SJCRH30 (cell line): ENCODE data around the gene NRF1. TPM values are rescaled to one million over a fixed set of nuclear protein-coding genes. Genes with fewer than 3 reads are reported as not detected.
A peak's percentile ranks its signal among the peaks of the same experiment; 100 is the strongest.
"Not testable (repeated sequence)": the region's sequence is repeated elsewhere in the genome, so short reads cannot be mapped to it uniquely, and the experiment has no call there.

ENCODE experiments used
- DNase-seq, 2 experiments: peaks; one replicate each; pipeline ENCODE4 v3.0.0-alpha.2; 2015 to 2020
- H3K27ac ChIP-seq: fragments of 250-450 bp; sonication (Bioruptor Pico); 2 replicates; pipeline ENCODE4 v1.5.1; 2020; ENCODE audit warnings: mild to moderate bottlenecking, moderate library complexity
- H3K27me3 ChIP-seq: fragments of 250-450 bp; sonication (Bioruptor Pico); 2 replicates; pipeline ENCODE4 v1.5.1; 2020; ENCODE audit warnings: mild to moderate bottlenecking, moderate library complexity
- H3K36me3 ChIP-seq: fragments of 250-450 bp; sonication (Bioruptor Pico); 2 replicates; pipeline ENCODE4 v1.5.1; 2020; ENCODE audit warnings: mild to moderate bottlenecking, moderate library complexity
- H3K4me1 ChIP-seq: fragments of 250-450 bp; sonication (Bioruptor Pico); 2 replicates; pipeline ENCODE4 v1.5.1; 2020; ENCODE audit warnings: mild to moderate bottlenecking, moderate library complexity
- H3K4me3 ChIP-seq: fragments of 250-450 bp; sonication (Bioruptor Pico); 2 replicates; pipeline ENCODE4 v1.5.1; 2020; ENCODE audit warnings: mild to moderate bottlenecking, moderate library complexity
- H3K9me3 ChIP-seq: fragments of 250-450 bp; sonication (Bioruptor Pico); replicated peaks from 2 replicates; pipeline ENCODE4 v1.5.1; 2020; ENCODE audit warnings: mild to moderate bottlenecking, moderate library complexity
- total RNA-seq: library from RNA; depleted of rRNA; stranded (reverse); fragments of >200 nt; shearing (Covaris generic); gene quantifications from 2 replicates; pipeline ENCODE4 v1.2.3, GENCODE V29; 2014

Gene NRF1
- total RNA-seq, 1 experiment from 2014 or later = 14.0 TPM

GRCh38 chr7:129596386-129596785, 15.1 kb upstream of the NRF1 start:
- not testable (repeated sequence) for DNase-seq, H3K4me1 ChIP-seq, H3K27me3 ChIP-seq, H3K36me3 ChIP-seq, H3K4me3 ChIP-seq, H3K27ac ChIP-seq, H3K9me3 ChIP-seq

DNA sequence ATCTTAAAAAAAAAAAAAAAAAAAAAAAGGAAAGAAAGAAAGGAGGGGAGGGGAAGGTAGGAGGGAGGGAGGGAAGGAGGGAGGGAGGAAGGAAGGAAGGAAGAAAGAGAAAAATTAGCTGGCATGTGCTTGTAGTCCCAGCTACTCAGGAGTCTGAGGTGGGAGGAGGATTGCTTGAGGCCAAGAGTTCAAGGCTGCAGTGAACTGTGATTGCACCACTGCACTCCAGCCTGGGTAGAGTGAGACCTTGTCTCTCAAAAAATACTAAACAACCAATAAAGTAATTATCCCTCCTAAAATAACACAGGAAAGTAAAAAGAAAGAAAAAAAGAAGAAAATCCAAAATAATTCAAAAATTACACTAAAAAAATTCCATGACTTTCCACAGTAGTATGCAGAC, 13.8 kb upstream of the NRF1 start:
- Histone ChIP-seq H3K27me3 (no peaks in the 10 kb centered on the region; the same call in 1 of the 2 replicates), H3K27ac (no peak overlapping the region), H3K36me3 (no peaks in the 10 kb centered on the region), H3K4me1 (peaks cover 2% of the 10 kb centered on the region; the same call in 1 of the 2 replicates), H3K9me3 (peaks cover 4% of the 10 kb centered on the region), H3K4me3 (no peak overlapping the region)
- no peak for DNase-seq

DNA sequence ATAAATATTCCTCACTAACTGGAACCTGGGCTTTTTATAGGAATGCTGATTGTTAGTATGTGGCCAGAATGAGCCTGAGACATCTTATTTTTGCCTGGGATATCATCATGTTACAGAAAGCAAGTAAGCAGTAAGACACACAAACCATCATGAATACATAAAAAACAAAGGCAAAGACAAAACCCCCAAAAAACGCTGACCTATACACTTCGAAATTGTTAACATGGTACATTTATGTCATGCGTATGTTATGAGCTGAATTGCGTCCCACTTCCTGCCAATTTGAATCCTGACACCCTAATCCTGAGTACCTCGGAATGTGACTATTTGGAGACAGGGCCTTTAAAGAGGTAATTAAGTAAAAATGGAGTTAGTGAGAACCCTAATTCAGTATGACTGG, 12.3 kb upstream of the NRF1 start:
- peaks cover 3% of the 10 kb centered on the region for H3K9me3 ChIP-seq
- DNase-seq = no peak
- H3K36me3 ChIP-seq = no peaks in the 10 kb centered on the region
- H3K4me1 ChIP-seq = peaks cover 1% of the 10 kb centered on the region; the same call in 1 of the 2 replicates
- no peaks in the 10 kb centered on the region; the same call in 1 of the 2 replicates for H3K27me3 ChIP-seq
- H3K4me3 ChIP-seq = no peak overlapping the region
- H3K27ac ChIP-seq = no peak overlapping the region

DNA sequence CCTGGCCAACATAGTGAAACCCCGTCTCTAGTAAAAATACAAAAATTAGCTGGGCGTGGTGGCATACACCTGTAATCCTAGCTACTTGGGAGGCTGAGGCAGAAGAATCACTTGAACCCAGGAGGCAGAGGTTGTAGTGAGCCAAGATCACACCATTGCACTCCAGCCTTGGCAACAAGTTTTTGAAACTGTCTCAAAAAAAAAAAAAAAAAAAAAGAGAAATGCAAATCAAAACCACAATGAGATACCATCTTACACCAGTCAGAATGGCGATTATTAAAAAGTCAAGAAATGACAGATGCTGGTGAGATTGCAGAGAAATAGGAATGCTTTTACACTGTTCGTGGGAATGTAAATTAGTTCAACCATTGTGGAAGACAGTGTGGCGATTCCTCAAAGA, 7.9 kb upstream of the NRF1 start:
- H3K36me3 ChIP-seq, H3K4me1 ChIP-seq: not testable (repeated sequence)

DNA sequence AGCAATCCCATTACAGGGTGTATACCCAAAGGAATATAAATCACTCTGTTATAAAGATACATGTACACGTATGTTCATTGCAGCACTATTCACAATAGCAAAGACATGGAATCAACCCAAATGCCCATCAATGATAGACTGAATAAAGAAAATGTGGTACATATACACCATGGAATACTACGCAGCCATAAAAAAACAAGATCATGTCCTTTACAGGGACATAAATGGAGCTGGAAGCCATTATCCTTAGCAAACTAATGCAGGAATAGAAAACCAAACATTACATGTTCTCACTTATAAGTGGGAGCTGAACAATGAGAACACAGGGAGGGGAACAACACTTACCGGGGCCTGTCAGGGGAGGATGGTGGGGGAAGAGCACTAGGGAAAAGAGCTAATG, 7.5 kb upstream of the NRF1 start:
- not testable (repeated sequence) for DNase-seq, H3K4me1 ChIP-seq, H3K36me3 ChIP-seq

More for the DNA sequence above, 7.9 kb upstream of the NRF1 start:
- H3K4me3 ChIP-seq, H3K27me3 ChIP-seq, H3K9me3 ChIP-seq, DNase-seq, H3K27ac ChIP-seq: not testable (repeated sequence)

GRCh38 chr7:129604713-129605437, 6.6 kb upstream of the NRF1 start:
- Histone ChIP-seq H3K9me3 (no peaks in the 10 kb centered on the region), H3K27me3 (no peaks in the 10 kb centered on the region), H3K4me3 (no peak overlapping the region), H3K36me3 (no peaks in the 10 kb centered on the region), H3K27ac (no peak overlapping the region), H3K4me1 (no peaks in the 10 kb centered on the region; the same call in 1 of the 2 replicates)
- no peak for DNase-seq

More for the DNA sequence above, 7.5 kb upstream of the NRF1 start:
- H3K9me3 ChIP-seq, H3K27me3 ChIP-seq, H3K27ac ChIP-seq, H3K4me3 ChIP-seq: not testable (repeated sequence)

DNA sequence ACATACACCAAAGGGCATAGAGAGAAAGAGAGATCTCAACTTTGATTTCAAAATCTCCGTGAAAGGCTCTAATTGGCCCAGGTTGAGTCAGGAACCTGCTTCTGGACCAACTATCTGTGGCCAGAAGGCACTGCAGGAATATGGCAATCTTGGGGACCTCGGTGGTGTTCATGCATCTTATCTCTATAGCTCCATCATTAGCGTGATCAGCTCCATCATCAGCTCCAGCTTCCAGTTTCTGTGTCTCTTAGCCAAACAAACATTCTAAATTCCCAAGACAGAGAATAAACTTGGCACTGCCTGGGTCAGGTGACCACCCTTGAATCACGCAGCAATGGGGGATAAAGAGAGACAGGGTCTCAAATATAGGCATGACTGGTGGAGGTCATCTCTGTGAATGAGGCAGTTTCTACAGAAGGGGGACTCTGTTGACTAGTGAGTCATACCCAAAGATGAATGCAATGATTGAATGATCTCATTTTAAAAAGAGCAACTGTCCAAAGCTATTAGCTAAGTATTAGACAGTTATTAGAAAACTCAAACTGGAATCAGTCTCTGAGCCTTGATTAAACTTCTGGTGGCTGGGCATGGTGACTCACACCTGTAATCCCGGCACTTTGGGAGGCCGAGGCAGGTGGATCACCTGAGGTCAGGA, 5.4 kb upstream of the NRF1 start:
- Histone ChIP-seq H3K36me3 (no peaks in the 10 kb centered on the region), H3K4me1 (no peaks in the 10 kb centered on the region; the same call in 1 of the 2 replicates), H3K9me3 (no peaks in the 10 kb centered on the region), H3K4me3 (no peak overlapping the region), H3K27ac (no peak overlapping the region), H3K27me3 (no peaks in the 10 kb centered on the region)
- DNase-seq = no peak

- H3K36me3 ChIP-seq = no peaks in the 10 kb centered on the region
- H3K27ac ChIP-seq = no peak overlapping the region
- H3K9me3 ChIP-seq = no peaks in the 10 kb centered on the region
- H3K27me3 ChIP-seq = no peaks in the 10 kb centered on the region
- H3K4me1 ChIP-seq = no peaks in the 10 kb centered on the region; the same call in 1 of the 2 replicates
- H3K4me3 ChIP-seq = no peak overlapping the region
- DNase-seq = no peak
These were observed 4.7 kb upstream of the NRF1 start for GRCh38 chr7:129606803-129607202.

GRCh38 chr7:129607471-129608120, 3.9 kb upstream of the NRF1 start:
- no peaks in the 10 kb centered on the region for H3K9me3 ChIP-seq
- DNase-seq = peak; percentile 30 to 68

GRCh38 chr7:129609666-129610065, 1.9 kb upstream of the NRF1 start:
- no peaks in the 10 kb centered on the region for H3K9me3 ChIP-seq
- no peak overlapping the region for H3K4me3 ChIP-seq
- H3K27me3 ChIP-seq = no peaks in the 10 kb centered on the region
- no peaks in the 10 kb centered on the region for H3K36me3 ChIP-seq
- no peak overlapping the region for H3K27ac ChIP-seq
- peaks cover 2% of the 10 kb centered on the region; the same call in 1 of the 2 replicates for H3K4me1 ChIP-seq
- DNase-seq = no peak

More at GRCh38 chr7:129607471-129608120, 3.9 kb upstream of the NRF1 start:
- H3K36me3 ChIP-seq = no peaks in the 10 kb centered on the region
- H3K27me3 ChIP-seq = no peaks in the 10 kb centered on the region
- H3K4me1 ChIP-seq = no peaks in the 10 kb centered on the region; the same call in 1 of the 2 replicates
- no peak overlapping the region for H3K4me3 ChIP-seq
- no peak overlapping the region for H3K27ac ChIP-seq

DNA sequence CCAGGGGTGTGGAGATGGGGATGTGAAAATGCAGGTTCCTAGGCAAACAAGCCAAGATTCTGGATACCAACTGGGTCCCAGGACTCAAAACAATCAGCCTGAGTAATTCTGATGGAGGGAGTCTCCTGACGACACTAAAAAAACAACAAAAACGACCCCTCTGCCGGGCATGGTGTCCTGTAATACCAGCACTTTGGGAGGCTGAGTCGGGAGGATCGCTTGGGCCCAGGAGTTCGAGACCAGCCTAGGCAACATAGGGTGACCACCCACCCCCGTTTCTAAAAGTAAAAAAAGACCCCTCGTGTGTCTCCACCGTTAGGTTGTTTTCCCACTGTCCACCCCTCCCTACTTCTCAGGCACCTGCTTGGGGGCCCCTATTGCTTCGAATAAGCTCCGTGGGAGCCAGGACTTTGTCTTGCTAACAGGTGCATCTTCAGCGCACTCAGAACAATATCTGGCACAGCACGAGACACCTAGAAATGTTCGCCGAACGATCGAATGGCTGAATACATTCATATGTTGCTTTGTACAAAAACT, 743 bp upstream of the NRF1 start:
- DNase-seq = peak in 1 of 2 experiments; percentile 16
- H3K36me3 ChIP-seq = no peaks in the 10 kb centered on the region
- peak overlapping the region; percentile 95 for H3K4me3 ChIP-seq
- H3K4me1 ChIP-seq = peaks cover 13% of the 10 kb centered on the region
- no peaks in the 10 kb centered on the region for H3K27me3 ChIP-seq
- no peaks in the 10 kb centered on the region for H3K9me3 ChIP-seq
- H3K27ac ChIP-seq = peak overlapping the region; percentile 90

DNA sequence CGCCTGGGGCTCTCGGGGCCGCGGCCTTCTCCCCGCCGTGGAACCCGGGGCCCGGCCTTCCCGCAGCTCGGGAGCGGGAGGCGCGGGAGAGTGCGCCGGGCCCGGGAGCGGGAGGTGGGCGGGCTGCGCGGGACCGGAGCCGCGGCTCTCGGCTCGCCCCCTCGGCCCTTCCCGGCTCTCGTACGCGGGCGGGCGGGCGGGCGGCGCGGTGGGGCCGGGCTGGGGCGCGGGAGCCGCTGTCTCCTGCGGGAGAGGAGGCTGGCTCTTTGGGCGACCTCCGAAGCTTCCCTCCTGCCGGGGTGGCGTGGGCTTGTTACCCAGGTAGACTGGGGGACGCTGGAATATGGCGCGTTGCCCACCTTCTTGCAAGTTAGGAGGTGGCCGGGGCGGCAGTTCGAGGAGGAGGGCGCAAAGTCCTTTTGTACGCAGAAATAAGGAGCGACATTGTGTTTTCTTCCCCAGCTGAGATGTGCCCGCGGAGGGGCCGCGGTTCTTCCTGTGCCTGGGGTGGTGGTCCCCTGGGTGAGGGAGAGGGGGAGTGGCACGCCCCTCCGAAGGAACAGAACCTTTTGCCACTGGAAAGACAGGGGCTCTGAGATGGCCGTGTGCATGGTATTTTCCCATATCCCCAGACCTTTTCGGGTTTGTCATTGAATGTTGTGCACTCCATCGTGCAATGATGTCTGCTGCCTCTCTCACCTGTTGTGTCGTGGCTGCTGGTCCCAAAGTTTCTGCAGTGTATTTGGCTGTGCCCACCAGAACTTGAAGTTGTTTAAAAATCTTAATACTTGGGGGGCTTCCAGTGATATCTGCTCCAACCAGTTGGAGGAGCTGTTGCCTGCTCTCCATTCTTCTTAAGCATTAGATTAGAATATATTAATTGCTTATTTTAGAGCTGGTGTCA, 844 bp downstream of the NRF1 start:
- H3K27me3 ChIP-seq = no peaks in the 10 kb centered on the region
- peak overlapping the region; percentile 90 for H3K27ac ChIP-seq
- H3K4me3 ChIP-seq = peak overlapping the region; percentile 95
- DNase-seq = peak; percentile 46 to 56
- peaks cover 14% of the 10 kb centered on the region for H3K4me1 ChIP-seq
- H3K36me3 ChIP-seq = no peaks in the 10 kb centered on the region
- no peaks in the 10 kb centered on the region for H3K9me3 ChIP-seq

DNA sequence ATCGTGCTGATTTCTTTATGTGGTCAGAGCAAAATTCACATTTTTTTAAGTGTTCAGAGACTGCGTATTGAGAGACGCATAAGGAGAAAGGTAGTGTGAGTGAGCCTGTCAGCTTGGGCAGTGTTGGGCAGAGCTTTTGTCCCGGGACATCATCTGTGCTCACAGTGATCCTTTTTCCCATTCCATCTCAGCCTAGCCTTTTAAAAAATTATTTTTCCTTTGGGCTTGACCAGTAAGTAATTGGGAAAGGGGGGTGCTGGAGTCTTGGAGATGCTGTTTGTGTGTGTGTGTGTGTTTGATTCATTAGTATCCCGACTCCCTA, 1.5 kb downstream of the NRF1 start:
- Histone ChIP-seq H3K27ac (no peak overlapping the region; the same call in 1 of the 2 replicates), H3K4me1 (peaks cover 14% of the 10 kb centered on the region), H3K9me3 (no peaks in the 10 kb centered on the region), H3K36me3 (no peaks in the 10 kb centered on the region), H3K4me3 (peak overlapping the region; percentile 95), H3K27me3 (no peaks in the 10 kb centered on the region)
- DNase-seq = no peak

GRCh38 chr7:129615018-129615417, 3.5 kb downstream of the NRF1 start:
- peak in 1 of 2 experiments; percentile 45 for DNase-seq
- no peaks in the 10 kb centered on the region for H3K27me3 ChIP-seq
- H3K36me3 ChIP-seq = no peaks in the 10 kb centered on the region
- no peaks in the 10 kb centered on the region for H3K9me3 ChIP-seq
- H3K4me3 ChIP-seq = no peak overlapping the region
- no peak overlapping the region for H3K27ac ChIP-seq
- H3K4me1 ChIP-seq = peaks cover 14% of the 10 kb centered on the region
